T-helper 2 cell treated with Interferon-gamma antibody and Interleukin-4, amounts not matched to agents 100 ng/mL and 5 ng/mL, for 36 hours (primary cell): ENCODE data around the gene SFXN3. TPM values are rescaled to one million over a fixed set of nuclear protein-coding genes. Genes with fewer than 3 reads are reported as not detected.

Source experiments
- intact Hi-C: fragments of 100-400 bp; cut with micrococcal nuclease; formaldehyde crosslinking; loops from one replicate; pipeline ENCODE4 v1.15.1; 2023
- total RNA-seq: library from RNA; stranded (reverse); gene quantifications from 2 replicates; pipeline ENCODE4 v1.2.3, GENCODE V29; 2022

The SFXN3 gene
- total RNA-seq, 1 donor from 2014 or later: 29.2 TPM

GRCh38 chr10:101066896-101067355 lies 35.9 kb downstream of the SFXN3 start:
- intact Hi-C loops: no loop called here

DNA sequence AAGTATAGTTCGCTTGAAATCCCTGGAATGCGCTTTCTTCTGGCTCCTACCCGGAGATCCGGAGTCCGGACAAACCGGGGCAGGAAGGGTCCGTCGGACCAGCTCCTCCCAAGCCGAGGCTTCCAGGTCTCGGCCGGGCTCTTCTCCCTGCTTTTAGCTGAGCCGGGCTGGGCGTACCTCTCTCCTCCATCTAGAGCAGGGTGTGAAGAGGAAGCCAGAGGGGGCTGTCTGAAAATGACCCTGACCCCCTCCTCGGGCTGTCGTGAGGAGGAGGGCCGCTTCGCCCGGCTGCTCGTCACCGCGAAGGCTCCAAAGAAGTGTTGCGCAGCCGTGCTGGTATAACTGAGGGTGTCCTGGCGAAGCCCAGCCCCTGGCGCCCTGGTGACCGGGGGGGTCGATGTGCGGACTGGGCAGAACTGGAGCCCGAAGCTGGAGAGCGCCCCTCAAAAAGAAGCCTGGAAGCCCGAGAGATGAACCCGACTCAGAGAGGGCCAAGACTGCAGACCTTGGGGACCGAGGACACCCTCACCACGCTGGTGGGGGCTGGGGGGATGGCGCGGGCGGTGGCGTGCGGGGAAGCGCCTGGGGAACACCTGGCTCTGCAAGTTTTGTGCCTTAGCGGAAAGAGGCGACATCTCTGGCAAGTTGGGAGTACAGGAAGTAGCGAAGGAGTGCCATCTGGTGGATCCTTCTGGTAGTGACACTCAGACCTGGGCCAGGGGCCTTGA lies 36.5 kb downstream of the SFXN3 start:
- intact Hi-C loops: loop anchor here (1.0 kb wide), 1 partner anchor 7 kb away; no protein-coding TSS in a partner anchor

GRCh38 chr10:101069441-101069840 lies 38.4 kb downstream of the SFXN3 start:
- intact Hi-C loops: no loop called here

GRCh38 chr10:101070098-101070497 lies 39.1 kb downstream of the SFXN3 start:
- intact Hi-C loops: no loop called here

DNA sequence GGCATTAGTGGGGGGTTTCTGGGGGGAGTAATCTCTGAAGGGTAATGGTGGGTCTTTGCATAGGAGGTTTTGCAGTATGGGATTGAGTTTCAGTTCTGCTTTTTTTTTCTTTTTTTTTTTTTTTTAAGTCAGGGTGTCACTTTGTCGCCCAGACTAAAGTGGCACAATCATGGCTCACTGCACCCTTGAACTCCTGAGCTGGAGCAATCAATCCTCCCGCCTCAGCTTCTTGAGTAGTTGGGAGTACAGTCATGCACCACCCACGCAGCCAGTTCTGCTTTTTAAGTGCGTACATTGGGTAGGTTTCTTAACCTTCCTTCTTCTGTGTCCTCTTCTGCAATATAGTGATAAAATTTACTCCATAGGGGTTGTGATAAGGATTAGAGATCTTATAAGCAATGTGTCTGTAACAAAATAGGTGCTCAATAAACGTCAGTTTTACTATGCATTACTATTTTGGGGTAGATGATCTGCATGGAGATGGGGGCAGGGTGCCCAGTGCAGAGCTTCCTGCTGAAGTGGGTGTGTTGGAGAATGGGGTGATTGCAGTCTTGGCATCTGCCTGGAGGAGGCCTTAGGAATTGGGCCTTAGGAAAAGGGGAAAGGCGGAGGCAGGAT lies 40.3 kb downstream of the SFXN3 start:
- intact Hi-C loops: no loop called here

GRCh38 chr10:101071885-101072433 lies 40.9 kb downstream of the SFXN3 start:
- intact Hi-C loops: no loop called here

GRCh38 chr10:101072923-101073322 lies 41.9 kb downstream of the SFXN3 start:
- intact Hi-C loops: no loop called here

GRCh38 chr10:101073631-101074030 lies 42.6 kb downstream of the SFXN3 start:
- intact Hi-C loops: no loop called here

DNA sequence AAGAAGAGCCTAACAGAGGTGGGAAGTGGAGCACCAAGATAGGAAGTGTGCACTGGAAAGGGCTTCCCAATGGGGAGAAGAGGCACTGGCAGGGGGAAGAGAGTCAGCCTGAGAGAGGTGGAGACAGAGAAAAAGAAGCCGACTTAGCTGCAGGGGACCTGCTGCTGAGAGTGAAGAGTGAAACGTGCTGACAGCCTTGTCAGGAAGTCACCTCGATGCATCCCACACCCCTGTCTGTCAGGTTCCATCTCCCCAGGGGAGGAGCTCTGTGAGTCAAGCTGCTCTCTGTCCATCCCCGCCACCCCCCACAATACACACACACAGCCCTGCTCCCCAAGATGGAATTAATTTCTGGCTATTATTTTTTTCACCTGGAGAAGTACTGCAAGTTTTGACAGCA lies 44.7 kb downstream of the SFXN3 start:
- intact Hi-C loops: no loop called here

DNA sequence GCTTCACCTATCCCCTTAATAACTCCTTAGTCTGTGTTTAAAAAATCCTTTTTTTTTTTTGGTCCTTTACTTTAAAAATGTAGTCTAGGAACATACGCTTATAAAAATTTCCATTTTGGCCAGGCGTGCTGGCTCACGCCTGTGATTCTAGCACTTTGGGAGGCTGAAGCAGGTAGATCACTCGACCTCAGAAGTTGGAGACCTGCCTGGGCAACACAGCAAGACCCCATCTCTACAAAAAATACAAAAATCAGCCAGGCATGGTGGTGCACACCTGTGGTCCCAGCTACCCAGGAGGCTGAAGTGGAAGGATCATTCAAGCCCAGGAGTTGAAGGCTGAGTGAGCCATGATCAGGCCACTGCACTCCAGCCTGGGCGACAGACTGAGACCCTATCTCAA lies 45.6 kb downstream of the SFXN3 start:
- intact Hi-C loops: no loop called here

GRCh38 chr10:101079874-101080273 lies 48.8 kb downstream of the SFXN3 start:
- intact Hi-C loops: no loop called here

GRCh38 chr10:101080933-101081931 lies 50.2 kb downstream of the SFXN3 start:
- intact Hi-C loops: no loop called here

- intact Hi-C loops: no loop called here
These were observed 54.8 kb downstream of the SFXN3 start for GRCh38 chr10:101085846-101086245.

DNA sequence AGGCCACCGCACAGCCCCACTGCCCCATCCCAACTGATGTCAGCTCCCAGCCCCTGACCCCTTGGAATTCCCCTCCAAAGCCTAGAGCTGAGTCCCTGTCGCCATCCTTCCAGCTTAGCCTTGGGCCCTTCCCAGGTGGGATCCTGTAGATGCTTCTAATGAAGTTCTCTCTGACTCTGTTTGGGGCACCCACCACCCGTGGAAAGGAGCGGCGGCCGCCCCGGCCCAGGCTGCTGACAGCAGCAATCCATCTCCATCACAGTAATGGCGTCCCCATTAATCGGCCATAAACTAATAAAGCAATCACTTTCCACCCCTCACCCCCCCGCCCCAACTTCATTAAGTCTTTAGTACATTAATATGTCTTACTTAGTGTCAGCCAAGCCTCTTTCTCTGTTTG lies 56.3 kb downstream of the SFXN3 start:
- intact Hi-C loops: no loop called here

GRCh38 chr10:101087965-101088364 lies 56.9 kb downstream of the SFXN3 start:
- intact Hi-C loops: no loop called here

- intact Hi-C loops: no loop called here
These were observed 58.7 kb downstream of the SFXN3 start for GRCh38 chr10:101089520-101090299.

DNA sequence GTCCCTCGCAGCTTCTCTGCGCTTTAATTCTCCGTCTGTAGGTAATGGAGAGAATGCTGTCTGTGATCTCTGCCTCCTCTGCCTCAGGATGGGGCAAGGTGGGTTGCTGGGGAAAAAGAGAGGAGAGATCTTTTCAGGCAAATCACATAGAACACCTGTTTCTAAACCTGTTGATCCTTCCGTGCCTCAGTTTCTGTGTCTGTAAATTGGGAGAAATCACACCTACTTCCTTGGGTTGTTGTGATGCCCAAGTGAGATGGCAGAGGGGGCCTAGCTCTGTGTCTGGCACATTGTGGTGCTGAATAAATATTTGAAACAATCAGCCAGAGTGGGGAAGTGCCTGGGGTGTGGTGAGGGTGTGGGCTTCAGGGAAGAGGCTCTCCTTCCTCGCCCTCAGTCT lies 59.6 kb downstream of the SFXN3 start:
- intact Hi-C loops: no loop called here
